SK-N-MC (cell line): ENCODE measurements around the gene UNC93A.

Experiments
- EZH2 ChIP-seq: fragments of 200-600 bp; sonication (generic); IDR thresholded peaks from one replicate; pipeline ENCODE4 v1.6.1; 2017; ENCODE audit warnings: antibody characterized with exemption
- POLR2AphosphoS5 ChIP-seq: IDR thresholded peaks from 2 replicates; pipeline ENCODE4 v1.6.1; 2012; ENCODE audit warnings: mild to moderate bottlenecking, low read depth, low read length, borderline replicate concordance

GRCh38 chr6:167356874-167357273, 65.8 kb downstream of the UNC93A start:
- no peak for TF ChIP-seq POLR2AphosphoS5
- no peak for TF ChIP-seq EZH2
